Endothelial cell of umbilical vein (primary cell): Measurements from ENCODE around the gene GDPGP1. TPM values are rescaled to one million over a fixed set of nuclear protein-coding genes. Genes with fewer than 3 reads are reported as not detected.

Experiments
- BruUV-seq: library from RNA; stranded (reverse); fragments of 400-500 nt; replicated peaks from 2 replicates; lab custom pipeline; 2021; lab: Mats Ljungman, UMichigan
- CTCF ChIA-PET: fragments of 300-600, 350-600 bp; sonication (Branson Sonifier 250); formaldehyde crosslinking; loops from one replicate; lab custom pipeline; 2021; ENCODE audit warnings: antibody characterized with exemption, inconsistent platforms; lab: Charles Lee
- POLR2A ChIA-PET: fragments of 300-600, 350-600 bp; sonication (Branson Sonifier 250); formaldehyde crosslinking; loops from one replicate; lab custom pipeline; 2021; ENCODE audit warnings: antibody characterized with exemption, inconsistent platforms; lab: Charles Lee
- DNase-seq: peaks from one replicate; pipeline ENCODE4 v3.0.0-alpha.2; 2011; ENCODE audit warnings: low read depth, low spot score
- FAIRE-seq: peaks from 2 replicates; lab custom pipeline; 2011; peaks lifted over from hg19 to GRCh38; lab: Jason Lieb, UNC
- H2AFZ ChIP-seq: 2 replicates; pipeline ENCODE4 v1.6.0; 2012; ENCODE audit warnings: low read depth, low read length, control low read depth, inconsistent platforms
- H3K27ac ChIP-seq: 2 replicates; pipeline ENCODE4 v1.5.1; 2011; ENCODE audit warnings: low read depth, mild to moderate bottlenecking, control low read depth, low read length, moderate library complexity; ENCODE audit not compliant: insufficient read depth
- H3K27me3 ChIP-seq, 2 experiments: 2 replicates each; pipeline versions ENCODE4 v1.6.0 to v1.6.1; 2011; ENCODE audit warnings: low read length in 2 of 2, mixed read lengths in 1 of 2; ENCODE audit not compliant: control insufficient read depth in 2 of 2, insufficient read depth in 2 of 2
- H3K36me3 ChIP-seq, 2 experiments: 2 replicates in 1 of 2; 3 replicates in 1 of 2; pipeline ENCODE4 v1.5.1; 2011; ENCODE audit warnings: low read length in 2 of 2, mild to moderate bottlenecking in 1 of 2, moderate library complexity in 1 of 2; ENCODE audit not compliant: control insufficient read depth in 2 of 2, insufficient read depth in 2 of 2; ENCODE audit errors: extremely low read depth in 1 of 2
- H3K4me1 ChIP-seq: 3 replicates; pipeline ENCODE4 v1.5.1; 2011; ENCODE audit warnings: mild to moderate bottlenecking, low read length; ENCODE audit not compliant: control insufficient read depth, insufficient read depth; ENCODE audit errors: extremely low read depth
- H3K4me2 ChIP-seq: 2 replicates; pipeline ENCODE4 v1.6.1; 2011; ENCODE audit warnings: low read length, control low read depth, mixed read lengths; ENCODE audit not compliant: insufficient read depth
- H3K4me3 ChIP-seq, 3 experiments: fragments of 200-600 bp in 1 of 3; sonication (generic), shearing (Covaris generic) in 1 of 3; replicated peaks in 1 of 3; 2 replicates each; pipeline ENCODE4 v1.5.1; 2011 to 2016; ENCODE audit warnings: control low read depth in 3 of 3, low read length in 3 of 3, mild to moderate bottlenecking in 2 of 3, inconsistent platforms in 1 of 3, low read depth in 1 of 3, moderate library complexity in 1 of 3; ENCODE audit not compliant: insufficient read depth in 1 of 3
- H3K79me2 ChIP-seq: 2 replicates; pipeline ENCODE4 v1.6.0; 2012; ENCODE audit warnings: low read length, inconsistent platforms; ENCODE audit not compliant: control insufficient read depth, insufficient read depth
- H3K9ac ChIP-seq: replicated peaks from 2 replicates; pipeline ENCODE3; 2011; ENCODE audit warnings: low read length, control low read depth; ENCODE audit not compliant: insufficient read depth; ENCODE audit errors: extremely low read depth
- H3K9me1 ChIP-seq: replicated peaks from 3 replicates; pipeline ENCODE4 v1.6.0; 2011; ENCODE audit warnings: mild to moderate bottlenecking, low read length; ENCODE audit not compliant: control insufficient read depth, insufficient read depth; ENCODE audit errors: extremely low read depth
- H3K9me3 ChIP-seq: replicated peaks from 2 replicates; pipeline ENCODE4 v1.5.1; 2012; ENCODE audit warnings: low read length, inconsistent platforms; ENCODE audit not compliant: control insufficient read depth, insufficient read depth
- H4K20me1 ChIP-seq: replicated peaks from 2 replicates; pipeline ENCODE3; 2011; ENCODE audit warnings: mild to moderate bottlenecking, low read length; ENCODE audit not compliant: control insufficient read depth, insufficient read depth; ENCODE audit errors: extremely low read depth
- CTCF ChIP-seq, 2 donors: IDR thresholded peaks; 1 replicate in 1 of 2; 2 replicates in 1 of 2; pipeline ENCODE4 v1.5.1; 2011; ENCODE audit warnings: low read length in 2 of 2, mild to moderate bottlenecking in 2 of 2, moderate library complexity in 2 of 2, control low read depth in 1 of 2, inconsistent platforms in 1 of 2, low read depth in 1 of 2; ENCODE audit not compliant: insufficient read depth in 1 of 2; ENCODE audit errors: extremely low read depth in 1 of 2
- GATA2 ChIP-seq: IDR thresholded peaks from 2 replicates; pipeline ENCODE4 v1.7.0; 2011; ENCODE audit warnings: low read depth, mild to moderate bottlenecking, moderate library complexity, mixed read lengths, low read length; ENCODE audit not compliant: insufficient read length, insufficient read depth
- JUN ChIP-seq: IDR thresholded peaks from 2 replicates; pipeline ENCODE4 v1.6.1; 2011; ENCODE audit warnings: borderline replicate concordance, low read depth; ENCODE audit not compliant: insufficient read length, insufficient read depth
- MYC ChIP-seq: IDR thresholded peaks from one replicate; pipeline ENCODE4 v1.6.1; 2011; ENCODE audit warnings: mild to moderate bottlenecking, low read depth, low read length
- POLR2A ChIP-seq: IDR thresholded peaks from 2 replicates; pipeline ENCODE4 v1.6.1; 2012; ENCODE audit warnings: low read depth, mild to moderate bottlenecking, control low read depth, low read length
- POLR2AphosphoS5 ChIP-seq: IDR thresholded peaks from 2 replicates; pipeline ENCODE4 v1.6.1; 2012; ENCODE audit warnings: low read depth, mild to moderate bottlenecking, control low read depth, low read length, moderate library complexity; ENCODE audit not compliant: insufficient read depth
- dilution Hi-C: fragments of 300-500 bp; cut with MboI; formaldehyde crosslinking; loops from one replicate; pipeline ENCODE4 v1.15.0; 2019; ENCODE audit warnings: low sequenced_read_pairs; ENCODE audit not compliant: extremely low pct_ligation_motif_present
- intact Hi-C: fragments of 100-400 bp; cut with micrococcal nuclease; formaldehyde crosslinking; loops from one replicate; pipeline ENCODE4 v1.10.0; 2022
- polyA plus RNA-seq, 4 experiments: library from polyadenylated mRNA; depleted of rRNA in 3 of 4; stranded (reverse) in 3 of 4; unstranded in 1 of 4; fragments of >200 nt; gene quantifications; 2 replicates each; pipeline versions ENCODE4 v1.2.1 to v1.2.3, GENCODE V29; 2011 to 2012; ENCODE audit warnings: missing spikeins in 1 of 4
- total RNA-seq: library from RNA; stranded (reverse); gene quantifications from 2 replicates; pipeline ENCODE4 v1.2.3, GENCODE V29; 2021

Gene GDPGP1
- total and polyA plus RNA-seq, 2 donors (not counting 3 experiments of a cell fraction or from before 2014, with no cell fraction given) = 4.8 to 7.2 TPM

GRCh38 chr15:90264671-90265070 lies 30.7 kb downstream of the GDPGP1 start:
- Histone ChIP-seq H3K9ac (peak overlapping the region; percentile 84), H3K79me2 (peaks cover 35% of the 10 kb centered on the region), H2AFZ (no peak overlapping the region), H3K9me3 (no peaks in the 10 kb centered on the region), H3K4me3 (peak overlapping the region in 1 of 3 experiments; percentile 95), H3K27me3 (no peaks in the 10 kb centered on the region), H3K36me3 (peaks cover 0 to 3% of the 10 kb centered on the region in 2 experiments), H3K4me2 (peak overlapping the region; percentile 98), H4K20me1 (no peaks in the 10 kb centered on the region), H3K4me1 (peaks cover 61% of the 10 kb centered on the region), H3K9me1 (no peaks in the 10 kb centered on the region), H3K27ac (peak overlapping the region; percentile 76)
- CTCF ChIA-PET = no interaction called here
- TF ChIP-seq MYC (no peak), JUN (peak; percentile 31)
- FAIRE-seq = peak; percentile 79
- dilution Hi-C loops = no loop called here
- intact Hi-C loops = loop anchor here (1.0 kb wide), 2 partner anchors 15 to 30 kb away; partner anchors contain the start of genes GDPGP1 and TTLL13
- BruUV-seq = no TSS peak
- POLR2A ChIA-PET = no interaction called here
- peak; percentile 48 for DNase-seq

GRCh38 chr15:90265271-90266060 lies 31.5 kb downstream of the GDPGP1 start, which contains the start of gene NGRN:
NGRN (plus strand) TSS chr15:90265672; CDS start chr15:90265713, 41 bp downstream.
- peak within 1 kb of the TSS; percentile 84 for H3K9ac ChIP-seq
- TF ChIP-seq GATA2 (no peak), POLR2A (peak; percentile 96), POLR2AphosphoS5 (peak; percentile 96), CTCF (IDR thresholded peaks at IDR 0.05; ENCODE audit: extremely low read depth in 1 of 2, insufficient read depth in 1 of 2, low read depth in 1 of 2, low read length in 2 of 2) (no peak), MYC (peak; percentile 67)
- peak within 1 kb of the TSS; percentile 76 for H3K27ac ChIP-seq
- peaks cover 43% of the 10 kb centered on the region for H3K79me2 ChIP-seq
- ChIA-PET CTCF (interaction anchor here (0.6 to 1.2 kb wide), 7 partner anchors 16 to 129 kb away, joined by 3 to 8 read pairs (median 3); partner anchors contain the start of genes CIB1, GDPGP1, SEMA4B and TTLL13), POLR2A (interaction anchor here (1.1 kb wide), 1 partner anchor 32 kb away, joined by 6 read pairs; the partner anchor contains the start of genes CIB1 and GDPGP1)
- no peaks in the 10 kb centered on the region for H4K20me1 ChIP-seq
- peaks cover 55% of the 10 kb centered on the region for H3K4me1 ChIP-seq
- TSS peak; percentile 97 for BruUV-seq
- H3K9me3 ChIP-seq = no peaks in the 10 kb centered on the region
- H3K9me1 ChIP-seq = no peaks in the 10 kb centered on the region
- peak within 1 kb of the TSS; percentile 29 for H2AFZ ChIP-seq
- peaks cover 3 to 8% of the 10 kb centered on the region in 2 experiments for H3K36me3 ChIP-seq
- peak within 1 kb of the TSS; percentile 82 to 95 (median 85) for H3K4me3 ChIP-seq
- intact Hi-C loops = loop anchor here (1.0 kb wide), 2 partner anchors 16 to 31 kb away; partner anchors contain the start of genes GDPGP1 and TTLL13
- dilution Hi-C loops = no loop called here
- DNase-seq = peak; percentile 96
- H3K27me3 ChIP-seq = no peaks in the 10 kb centered on the region
- FAIRE-seq = peak; percentile 90
- peak within 1 kb of the TSS; percentile 98 for H3K4me2 ChIP-seq
